Upper lobe of left lung (tissue), 6 donors: Measurements from ENCODE around the gene TIGIT. TPM values are rescaled to one million over a fixed set of nuclear protein-coding genes. Genes with fewer than 3 reads are reported as not detected.

Experiments
- ATAC-seq, 2 donors: fragments of 200-7000 bp; cut with Tn5 transposase; one replicate each; pipeline ENCODE4 v1.9.1; 2022; ENCODE audit warnings: mild to moderate bottlenecking in 2 of 2, moderate library complexity in 2 of 2; ENCODE audit not compliant: low FRiP score in 2 of 2
- DNase-seq, 2 donors: peaks; one replicate each; pipeline ENCODE4 v3.0.0-alpha.2; 2019 to 2020
- H3K27ac ChIP-seq, 4 donors: fragments of 200-600 bp; sonication (generic); one replicate each; pipeline ENCODE4 v1.5.1; 2016 to 2019
- H3K27me3 ChIP-seq, 4 donors: fragments of 200-600 bp; sonication (generic); one replicate each; pipeline ENCODE4 v1.5.1; 2017 to 2019
- H3K36me3 ChIP-seq, 4 donors: fragments of 200-600 bp; sonication (generic); one replicate each; pipeline ENCODE4 v1.5.1; 2016 to 2019
- H3K4me1 ChIP-seq, 4 donors: fragments of 200-600 bp; sonication (generic); one replicate each; pipeline ENCODE4 v1.5.1; 2018 to 2019
- H3K4me3 ChIP-seq, 4 donors: fragments of 200-600 bp; sonication (generic); one replicate each; pipeline ENCODE4 v1.5.1; 2017 to 2019; ENCODE audit warnings: mild to moderate bottlenecking in 2 of 4, moderate library complexity in 1 of 4
- H3K9me3 ChIP-seq, 4 donors: fragments of 200-600 bp; sonication (generic); one replicate each; pipeline ENCODE4 v1.5.1; 2018 to 2019
- CTCF ChIP-seq, 6 experiments: fragments of 450-650 bp in 4 of 6; fragments of 200-600 bp in 2 of 6; sonication (generic) in 2 of 6; IDR thresholded peaks; one replicate each; pipeline ENCODE4 v1.5.1; 2016 to 2019; ENCODE audit warnings: antibody characterized with exemption in 6 of 6
- EP300 ChIP-seq, 4 donors: sonication (generic); formaldehyde crosslinking; IDR thresholded peaks; one replicate each; pipeline ENCODE4 v1.5.1; 2017; ENCODE audit warnings: antibody characterized with exemption in 4 of 4, control low read depth in 2 of 4
- POLR2A ChIP-seq, 4 donors: fragments of 450-650 bp; IDR thresholded peaks; one replicate each; pipeline ENCODE4 v1.5.1; 2016 to 2017; ENCODE audit warnings: antibody characterized with exemption in 4 of 4, mild to moderate bottlenecking in 2 of 4
- POLR2AphosphoS5 ChIP-seq, 2 donors: sonication (generic); formaldehyde crosslinking; IDR thresholded peaks; one replicate each; pipeline ENCODE4 v1.5.1; 2017; ENCODE audit warnings: antibody characterized with exemption in 2 of 2
- WGBS, 2 donors: methylation state at CpG; one replicate each; pipeline ENCODE4 v1.1.5; 2017 to 2018; 5-methylcytosine and 5-hydroxymethylcytosine counted together
- total RNA-seq, 6 donors: library from RNA; depleted of rRNA in 4 of 6; stranded (reverse); fragments of >200 nt in 4 of 6; gene quantifications; one replicate each; pipeline versions ENCODE4 v1.1.0 to v1.2.1, GENCODE V29; 2016 to 2021
- donor health status: DM: no; HTN: no; CAD: no; lungs with moderate emphysema.
- donor health status: DM: no; HTN: yes; CAD: no; lungs with severe emphysema.

TIGIT gene
- total RNA-seq, 6 donors from 2014 or later, result 0.69 to 1.6 (median 1.0) TPM; not detected in 1

DNA sequence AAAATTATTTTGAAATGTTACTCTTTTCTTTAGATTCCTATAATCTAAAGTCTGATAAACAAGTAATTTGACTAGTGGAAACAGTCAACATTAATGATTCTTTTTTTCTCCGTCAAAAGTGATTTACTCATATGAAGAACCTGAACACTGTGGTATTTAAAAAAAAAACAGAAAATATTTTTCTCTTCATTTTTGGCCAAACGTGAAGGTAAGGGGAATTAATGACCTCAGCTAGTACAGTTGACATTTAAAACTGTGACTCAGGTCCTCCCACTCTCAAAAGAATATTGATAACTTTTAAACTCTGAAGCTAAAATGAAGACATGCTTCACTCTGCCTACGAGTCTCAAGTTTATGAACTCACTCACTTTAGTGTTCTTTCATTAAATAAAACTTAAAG, 34.5 kb downstream of the TIGIT start:
- H3K4me1 ChIP-seq, result no peaks in the 10 kb centered on the region
- no peak overlapping the region for H3K27ac ChIP-seq

GRCh38 chr3:114329823-114330222, 36.0 kb downstream of the TIGIT start:
- Histone ChIP-seq H3K4me3 (no peak overlapping the region), H3K4me1 (no peaks in the 10 kb centered on the region), H3K27me3 (no peaks in the 10 kb centered on the region), H3K36me3 (no peaks in the 10 kb centered on the region), H3K9me3 (no peaks in the 10 kb centered on the region), H3K27ac (no peak overlapping the region)
- no peak for DNase-seq
- WGBS, 2 donors, result 89 to 100% methylated on average over 2 of the region's 2 CpGs
- TF ChIP-seq EP300 (IDR thresholded peaks at IDR 0.05) (no peak), POLR2AphosphoS5 (IDR thresholded peaks at IDR 0.05) (no peak), CTCF (IDR thresholded peaks at IDR 0.05) (no peak), POLR2A (IDR thresholded peaks at IDR 0.05) (no peak)
- ATAC-seq, result no peak

More for the DNA sequence above, 34.5 kb downstream of the TIGIT start:
- no peaks in the 10 kb centered on the region for H3K9me3 ChIP-seq
- no peaks in the 10 kb centered on the region for H3K27me3 ChIP-seq
- 85 to 93% methylated on average over 3 of the region's 3 CpGs for WGBS, 2 donors
- DNase-seq (no peak), ATAC-seq (no peak)
- no peak overlapping the region for H3K4me3 ChIP-seq
- H3K36me3 ChIP-seq, result no peaks in the 10 kb centered on the region
- no peak for TF ChIP-seq POLR2AphosphoS5 (IDR thresholded peaks at IDR 0.05)
- TF ChIP-seq EP300 (IDR thresholded peaks at IDR 0.05), result no peak
- no peak for TF ChIP-seq CTCF (IDR thresholded peaks at IDR 0.05)
- TF ChIP-seq POLR2A (IDR thresholded peaks at IDR 0.05), result no peak

GRCh38 chr3:114331007-114331406, 37.2 kb downstream of the TIGIT start:
- no peaks in the 10 kb centered on the region for H3K9me3 ChIP-seq
- no peak for DNase-seq
- H3K4me1 ChIP-seq, result no peaks in the 10 kb centered on the region
- no peak overlapping the region for H3K27ac ChIP-seq
- H3K4me3 ChIP-seq, result no peak overlapping the region
- WGBS, 2 donors, result 96 to 100% methylated on average over 2 of the region's 2 CpGs
- ATAC-seq, result no peak
- TF ChIP-seq EP300 (IDR thresholded peaks at IDR 0.05) (no peak), POLR2A (IDR thresholded peaks at IDR 0.05) (no peak), CTCF (IDR thresholded peaks at IDR 0.05) (no peak), POLR2AphosphoS5 (IDR thresholded peaks at IDR 0.05) (no peak)
- no peaks in the 10 kb centered on the region for H3K27me3 ChIP-seq
- H3K36me3 ChIP-seq, result no peaks in the 10 kb centered on the region

DNA sequence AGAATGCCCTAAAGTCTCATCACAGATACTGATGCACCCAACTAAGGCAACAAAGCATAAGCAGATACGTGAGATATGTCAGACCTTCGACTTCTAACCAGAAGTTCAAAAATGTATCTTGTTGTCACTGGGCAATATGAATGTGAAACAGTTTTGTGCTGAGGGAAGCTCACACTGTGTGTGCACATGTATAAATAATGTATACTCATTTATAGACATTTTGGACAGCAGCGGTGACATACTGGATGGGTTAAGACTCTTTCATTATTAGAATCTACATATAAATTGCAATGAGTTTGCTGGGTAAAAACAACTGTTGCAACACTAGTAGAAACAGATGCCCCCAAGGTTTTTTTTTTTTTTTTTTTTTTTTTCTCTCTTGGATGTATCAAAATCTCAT, 37.9 kb downstream of the TIGIT start:
- H3K4me3 ChIP-seq, result no peak overlapping the region
- H3K27ac ChIP-seq, result no peak overlapping the region
- H3K27me3 ChIP-seq, result no peaks in the 10 kb centered on the region
- DNase-seq (no peak), ATAC-seq (no peak)
- TF ChIP-seq POLR2AphosphoS5 (IDR thresholded peaks at IDR 0.05), result no peak
- no peak for TF ChIP-seq CTCF (IDR thresholded peaks at IDR 0.05)
- no peak for TF ChIP-seq POLR2A (IDR thresholded peaks at IDR 0.05)
- no peaks in the 10 kb centered on the region for H3K4me1 ChIP-seq
- H3K36me3 ChIP-seq, result peaks cover 0 to 2% (median 0%) of the 10 kb centered on the region in 4 donors
- 96% methylated on average over 3 of the region's 3 CpGs for WGBS, 2 donors
- no peaks in the 10 kb centered on the region for H3K9me3 ChIP-seq

DNA sequence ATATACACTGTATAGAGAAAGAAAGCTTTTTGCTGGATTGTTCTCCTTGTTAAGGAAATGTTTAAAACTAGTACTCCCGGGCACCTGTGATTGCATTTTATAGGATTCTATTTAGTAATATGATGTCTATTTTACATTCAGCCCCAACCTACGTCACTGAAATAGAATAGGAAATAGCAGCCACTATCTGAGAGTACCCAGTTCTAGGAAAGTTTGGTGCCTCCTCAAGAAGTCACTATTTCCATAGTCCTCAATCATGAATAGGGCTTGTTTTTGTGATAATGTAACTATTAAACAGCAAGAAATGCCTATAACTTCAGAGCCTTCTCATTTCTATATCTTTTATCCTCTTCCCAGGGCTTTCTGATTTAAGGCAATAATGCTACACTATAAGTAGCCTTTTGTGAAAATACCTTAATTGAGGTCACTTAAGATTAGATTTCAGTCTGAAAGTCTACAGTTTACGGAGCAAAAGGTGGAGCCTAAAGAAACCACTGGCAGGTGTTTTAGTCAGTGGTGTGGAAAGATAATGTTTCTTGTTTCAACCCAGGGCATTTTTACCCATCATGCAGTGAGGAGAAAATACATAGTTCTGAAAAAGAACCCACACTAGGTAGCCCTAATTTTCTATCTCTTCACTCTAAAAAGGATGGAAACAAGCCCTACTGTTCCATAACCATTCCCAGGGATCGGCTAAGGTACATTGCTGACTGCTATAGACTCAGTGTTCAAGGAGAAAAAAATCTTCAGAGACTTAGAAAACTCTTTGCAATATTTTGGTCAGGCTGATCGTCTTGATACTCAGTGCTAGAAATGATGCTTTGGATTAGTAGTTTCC, 38.7 kb downstream of the TIGIT start:
- H3K4me3 ChIP-seq, result no peak overlapping the region
- DNase-seq (no peak), ATAC-seq (no peak)
- H3K27ac ChIP-seq, result no peak overlapping the region
- peaks cover 0 to 6% (median 0%) of the 10 kb centered on the region in 4 donors for H3K36me3 ChIP-seq
- no peaks in the 10 kb centered on the region for H3K4me1 ChIP-seq
- no peaks in the 10 kb centered on the region for H3K27me3 ChIP-seq
- WGBS, 2 donors, result 87 to 93% methylated on average over 5 of the region's 5 CpGs
- no peak for TF ChIP-seq POLR2AphosphoS5 (IDR thresholded peaks at IDR 0.05)
- no peaks in the 10 kb centered on the region for H3K9me3 ChIP-seq
